ENCODE measurements around the gene CX3CR1. TPM values are rescaled to one million over a fixed set of nuclear protein-coding genes. Genes with fewer than 3 reads are reported as not detected.

CX3CR1 gene
- polyA plus RNA-seq, 1 donor from 2014 or later = 10.3 TPM

Other genes starting within 250 kb of the CX3CR1 start
- gene SCN11A, start 228.1 kb downstream of the CX3CR1 start, polyA plus RNA-seq = not detected
- 40.5 TPM for gene WDR48, start 228.0 kb downstream of the CX3CR1 start, polyA plus RNA-seq
- gene GORASP1, start 172.4 kb downstream of the CX3CR1 start, polyA plus RNA-seq = 33.3 TPM
- 5.5 TPM for gene TTC21A, start 172.4 kb downstream of the CX3CR1 start, polyA plus RNA-seq
- gene CSRNP1, start 126.4 kb downstream of the CX3CR1 start, polyA plus RNA-seq = 79.9 TPM
- gene XIRP1, start 87.4 kb downstream of the CX3CR1 start, polyA plus RNA-seq = not detected
- not detected for gene CCR8, start 49.7 kb upstream of the CX3CR1 start, polyA plus RNA-seq
- 50.7 TPM for gene SLC25A38, start 103.3 kb upstream of the CX3CR1 start, polyA plus RNA-seq
- gene RPSA, start 126.7 kb upstream of the CX3CR1 start, polyA plus RNA-seq = 1,214 TPM
- not detected for gene MOBP, start 187.6 kb upstream of the CX3CR1 start, polyA plus RNA-seq

All from IgD-negative memory B cell (primary cell).